Renal pelvis (tissue), 4 donors: ENCODE measurements around the gene NRL. TPM values are rescaled to one million over a fixed set of nuclear protein-coding genes. Genes with fewer than 3 reads are reported as not detected.
"Not testable (repeated sequence)": the region's sequence is repeated elsewhere in the genome, so short reads cannot be mapped to it uniquely, and the experiment has no call there.

Experiments
- DNase-seq: peaks from one replicate; pipeline ENCODE4 v3.0.0-alpha.2; 2013
- polyA plus RNA-seq, 3 donors: library from polyadenylated mRNA; unstranded; fragments of 120-200 nt; gene quantifications; one replicate each; pipeline ENCODE4 v1.2.1, GENCODE V29; 2013; ENCODE audit not compliant: insufficient read length in 3 of 3

Gene NRL
- polyA plus RNA-seq, 3 donors = 2.7 to 3.2 (median 2.9) TPM

DNA sequence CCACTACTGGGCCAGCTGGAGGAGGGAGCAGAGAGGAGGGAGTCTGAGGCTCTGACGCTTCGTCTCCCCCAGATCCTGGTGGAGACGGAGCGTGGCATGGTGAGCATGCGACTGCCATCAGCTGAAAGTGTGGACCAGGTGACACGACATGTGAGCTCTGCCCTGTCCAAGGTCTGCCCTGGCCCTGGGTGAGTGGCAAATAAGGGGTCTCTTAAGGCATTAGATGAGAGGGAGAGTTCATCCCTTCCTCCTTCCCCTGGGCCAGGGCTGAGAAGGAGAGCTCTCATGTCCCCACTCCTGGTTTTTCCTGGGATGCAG is 60.5 kb downstream of the NRL start:
- DNase-seq = no peak

DNA sequence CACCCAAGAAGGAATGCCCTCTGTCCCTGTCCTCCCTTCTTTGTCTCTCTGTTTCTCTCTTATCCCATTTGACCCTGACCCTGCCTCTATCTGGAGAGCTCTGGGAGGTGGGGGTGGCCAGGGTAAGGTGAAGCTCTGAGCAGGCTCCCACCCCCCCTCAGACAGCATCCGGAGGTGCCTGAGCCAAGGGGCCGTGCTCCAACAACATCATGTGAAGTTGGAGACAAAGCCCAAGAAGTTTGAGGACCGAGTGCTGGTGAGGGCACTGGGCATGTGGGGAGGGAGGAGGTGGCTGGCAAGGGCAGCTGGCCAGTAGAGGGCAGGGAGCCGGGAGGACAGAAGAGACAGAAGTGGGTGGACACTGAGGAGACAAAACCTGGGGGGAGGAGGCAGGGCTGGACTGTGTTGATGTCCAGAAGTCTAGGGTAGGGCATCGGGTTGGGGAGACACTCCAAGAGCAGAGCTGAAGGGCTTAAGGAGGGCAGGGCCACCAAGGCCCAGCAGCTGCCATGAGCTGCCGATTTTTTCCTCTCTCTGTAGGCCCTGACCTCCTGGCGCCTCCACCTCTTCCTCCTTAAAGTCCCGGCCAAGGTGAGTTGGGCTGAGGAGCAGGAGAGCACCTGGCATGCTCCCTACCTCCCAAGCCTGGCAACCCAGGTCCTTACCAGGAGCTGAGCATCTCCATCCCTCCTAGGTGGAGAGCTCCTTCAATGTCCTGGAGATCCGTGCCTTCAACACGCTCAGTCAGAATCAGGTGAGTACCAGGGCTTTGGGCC is 61.0 kb downstream of the NRL start:
- no peak for DNase-seq

DNA sequence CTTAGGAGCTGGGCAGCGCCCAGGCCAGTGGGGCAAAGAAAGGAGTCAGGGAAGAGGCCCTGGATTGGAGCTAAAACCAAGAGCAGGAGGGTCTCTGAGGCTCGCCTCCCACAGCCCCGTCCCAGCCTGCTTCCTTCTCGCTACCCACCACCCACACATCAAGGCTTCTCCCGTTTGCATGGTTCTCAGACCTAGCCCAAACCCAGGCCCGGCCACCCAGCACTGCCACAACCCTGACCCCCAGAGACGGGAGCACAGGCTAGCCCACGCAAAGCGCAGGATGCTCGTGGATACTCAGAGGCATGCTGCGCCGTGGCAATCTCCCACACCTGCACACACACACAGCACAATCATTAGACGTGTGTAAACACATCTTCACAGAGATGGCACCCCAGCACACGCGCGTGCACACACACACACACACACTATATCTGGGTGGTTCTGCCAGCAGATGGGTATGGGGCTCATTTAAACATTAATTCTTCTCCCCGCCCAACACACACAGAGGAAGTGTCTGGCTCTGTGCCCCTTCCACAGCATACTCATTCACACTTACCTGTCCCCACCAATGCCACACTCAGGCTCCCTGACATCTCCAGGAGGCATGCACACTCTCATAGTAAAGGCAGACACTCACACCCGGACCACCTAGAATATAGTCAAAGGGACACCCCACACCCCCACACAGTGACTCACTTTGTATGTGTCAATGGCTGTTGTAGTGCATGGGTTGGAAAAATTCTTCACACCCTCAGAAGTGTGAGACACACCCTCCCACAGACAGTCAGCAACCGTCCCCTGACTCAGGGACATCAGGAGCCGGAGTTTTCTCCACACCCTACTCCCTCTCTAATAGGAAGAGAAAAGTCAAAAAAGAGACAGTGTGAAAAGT is 61.8 kb downstream of the NRL start:
- no peak for DNase-seq

DNA sequence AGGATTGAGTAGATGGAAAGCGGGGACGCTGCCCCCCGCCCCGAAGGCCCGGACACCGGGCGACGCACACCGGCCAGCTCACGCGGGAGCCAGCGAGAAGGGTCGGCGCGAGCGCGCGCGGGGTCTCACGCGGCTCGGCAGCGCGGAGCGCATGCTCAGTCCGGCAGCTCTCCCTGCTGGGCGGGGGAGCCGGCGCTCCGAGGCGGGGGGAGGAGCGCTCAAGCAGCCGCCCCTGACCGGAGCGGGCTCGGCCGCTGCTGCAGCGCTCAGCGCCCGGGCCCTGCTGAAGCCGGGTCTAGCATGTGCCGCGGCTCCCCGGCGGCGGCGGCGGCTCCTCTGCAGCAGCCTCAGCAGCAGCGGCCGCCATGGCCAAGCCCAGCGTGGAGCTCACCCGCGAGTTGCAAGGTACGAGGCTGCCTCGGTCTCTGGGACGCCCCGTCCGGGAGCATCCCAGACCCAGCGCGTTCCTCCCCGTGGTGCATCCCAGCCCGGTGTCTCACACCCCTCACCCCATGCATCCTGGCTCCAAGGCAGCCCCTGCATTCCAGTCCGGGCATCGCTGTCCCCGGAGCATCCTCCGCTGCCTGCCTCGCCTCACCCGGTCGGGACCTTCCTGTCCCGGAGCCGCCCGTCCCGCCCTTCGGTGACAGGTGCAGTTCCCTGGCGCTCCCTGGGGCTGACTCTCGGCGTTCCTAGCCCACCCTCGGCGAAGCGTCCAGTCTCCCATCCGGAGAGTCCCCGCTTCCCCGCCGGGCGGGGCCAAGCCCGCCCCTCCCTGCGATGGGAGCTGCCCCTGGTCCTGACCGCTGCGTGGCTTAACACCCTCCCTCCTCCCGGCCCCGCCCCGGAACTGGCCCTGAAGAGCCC is 62.7 kb downstream of the NRL start, which contains the start of gene CARMIL3:
TSS of gene CARMIL3 (plus strand) at position 221 of the 867 bp plus-strand sequence. CDS start at position 366, 145 bp downstream.
- peak; percentile 57 for DNase-seq

DNA sequence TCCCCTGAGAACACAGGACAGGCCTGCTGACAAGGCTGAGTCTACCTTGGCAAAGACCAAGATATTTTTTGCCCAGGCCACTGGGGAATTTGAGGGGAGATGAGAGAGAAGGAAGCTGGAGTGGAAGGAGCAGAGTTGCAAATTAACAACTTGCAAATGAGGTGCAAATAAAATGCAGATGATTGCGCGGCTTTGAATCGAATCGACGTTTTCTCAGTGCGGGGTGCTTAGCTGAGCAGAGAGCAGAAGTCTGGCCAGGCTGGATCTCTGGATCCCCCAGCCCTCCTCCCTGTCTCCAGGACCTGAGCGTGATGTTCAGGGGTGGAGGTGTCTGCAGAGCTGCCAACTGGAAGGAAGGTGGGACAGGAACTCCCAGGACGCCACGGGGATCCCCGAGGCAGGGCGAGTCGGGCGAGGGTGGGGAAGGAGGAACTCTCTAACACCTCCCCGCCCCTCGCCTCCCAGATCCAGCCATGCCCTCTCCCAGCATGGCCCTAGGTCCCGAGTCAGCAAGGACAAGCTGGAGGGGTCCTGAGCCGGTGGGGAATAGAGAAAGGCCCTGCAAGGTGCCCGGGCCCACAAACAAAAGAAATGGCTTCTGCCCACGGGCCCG is 63.5 kb downstream of the NRL start:
- DNase-seq = peak; percentile 8

DNA sequence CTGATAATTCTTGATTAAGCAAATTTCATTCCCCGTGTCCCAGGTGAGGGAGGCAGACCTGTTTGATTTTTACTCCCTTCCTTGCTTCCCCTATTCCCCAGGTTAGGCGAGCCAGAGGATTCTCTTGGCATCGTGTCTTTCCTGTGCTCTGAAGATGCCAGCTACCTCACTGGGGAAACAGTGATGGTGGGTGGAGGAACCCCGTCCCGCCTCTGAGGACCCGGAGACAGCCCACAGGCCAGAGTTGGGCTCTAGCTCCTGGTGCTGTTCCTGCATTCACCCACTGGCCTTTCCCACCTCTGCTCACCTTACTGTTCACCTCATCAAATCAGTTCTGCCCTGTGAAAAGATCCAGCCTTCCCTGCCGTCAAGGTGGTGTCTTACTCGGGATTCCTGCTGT is 64.0 kb downstream of the NRL start:
- DNase-seq = not testable (repeated sequence)

DNA sequence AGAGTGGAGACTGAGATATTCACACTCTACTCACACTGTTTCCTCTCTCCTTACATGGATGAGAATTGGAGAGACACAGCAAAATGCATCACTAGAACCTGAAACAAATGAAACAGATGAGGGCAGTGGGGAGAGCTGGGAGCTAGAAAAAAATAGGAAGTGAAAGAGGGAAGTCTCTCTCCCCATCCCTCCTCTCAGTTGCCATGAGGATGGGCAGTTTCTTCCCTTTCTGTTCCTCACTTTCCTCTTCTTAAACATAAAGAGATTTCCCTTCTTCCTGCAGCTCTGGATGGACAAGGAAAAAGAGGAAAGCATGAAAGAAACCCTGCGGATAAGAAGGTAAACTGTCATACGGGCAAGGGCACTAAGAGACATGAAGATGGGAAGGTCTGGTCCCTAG is 65.7 kb downstream of the NRL start:
- DNase-seq = not testable (repeated sequence)

DNA sequence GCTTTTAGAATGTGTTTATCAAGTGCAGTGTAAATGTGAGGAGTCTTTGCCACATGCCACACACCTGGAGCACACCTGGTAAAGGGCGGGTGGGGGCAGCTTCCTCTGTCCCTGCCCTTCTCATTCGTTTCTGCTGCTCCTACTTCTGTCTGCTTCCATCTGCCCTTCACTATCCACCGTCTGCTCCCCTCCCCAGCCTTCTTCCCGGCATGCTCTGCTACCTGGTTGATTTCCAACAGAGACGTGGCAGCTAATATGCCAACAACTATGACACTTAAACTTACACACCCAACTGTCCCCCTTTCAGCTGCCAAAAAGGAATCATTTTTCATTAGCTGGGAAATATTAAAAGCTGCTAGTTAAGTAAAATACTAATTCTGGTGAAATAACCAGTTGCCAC is 72.0 kb downstream of the NRL start:
- no peak for DNase-seq

DNA sequence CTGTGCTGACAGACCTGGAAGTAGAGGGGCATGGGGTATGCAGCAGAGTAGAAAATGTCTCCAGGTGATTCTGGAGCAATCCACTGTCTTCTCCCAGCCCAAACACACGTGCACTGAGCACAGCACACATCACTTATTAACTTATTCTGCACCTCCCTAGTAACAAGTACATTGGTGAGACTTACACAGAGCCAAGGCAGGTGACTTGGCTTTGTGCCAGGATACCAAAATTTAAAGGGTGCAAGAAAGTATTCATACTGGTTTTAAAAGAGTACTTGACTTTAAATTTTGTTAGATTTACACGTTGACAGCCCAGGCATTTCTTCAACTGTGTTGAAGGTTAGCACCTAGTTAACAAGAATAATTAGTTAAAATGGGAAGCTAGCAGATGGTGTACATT is 74.1 kb downstream of the NRL start:
- DNase-seq = no peak

DNA sequence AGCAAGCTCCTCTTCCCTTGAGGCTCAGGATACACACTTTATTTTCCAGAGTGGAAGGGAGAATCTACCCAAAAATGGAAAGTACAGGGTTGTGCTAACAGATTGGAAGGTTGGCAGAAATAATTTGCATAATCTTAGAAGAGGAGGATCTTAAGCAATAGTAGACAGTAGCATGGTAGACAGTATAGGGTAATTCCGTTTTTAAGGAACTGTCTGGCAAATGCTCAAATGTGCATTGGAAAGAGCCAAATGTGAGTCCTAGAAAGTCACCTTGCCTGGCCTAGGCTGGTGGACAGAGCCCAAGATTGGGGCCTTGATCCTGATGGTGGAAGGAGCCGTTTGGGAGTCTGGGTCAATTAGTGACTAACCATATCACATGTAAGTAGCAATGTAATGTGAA is 76.1 kb downstream of the NRL start:
- no peak for DNase-seq

DNA sequence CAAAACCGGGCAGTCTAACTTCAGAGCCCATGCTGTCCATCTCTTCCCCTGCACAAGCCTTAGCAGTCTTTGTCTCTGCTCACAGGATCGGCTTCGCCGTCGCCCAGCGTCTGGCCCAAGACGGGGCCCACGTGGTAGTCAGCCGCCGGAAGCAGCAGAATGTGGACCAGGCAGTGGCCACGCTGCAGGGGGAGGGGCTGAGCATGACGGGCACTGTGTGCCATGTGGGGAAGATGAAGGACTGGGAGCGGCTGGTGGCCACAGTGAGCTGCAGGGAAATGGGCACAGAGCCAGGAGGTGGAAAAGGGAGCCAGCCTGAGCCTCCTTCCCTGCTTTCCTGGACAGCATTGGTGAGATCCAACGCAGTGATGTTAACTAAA is 77.1 kb downstream of the NRL start:
- no peak for DNase-seq

DNA sequence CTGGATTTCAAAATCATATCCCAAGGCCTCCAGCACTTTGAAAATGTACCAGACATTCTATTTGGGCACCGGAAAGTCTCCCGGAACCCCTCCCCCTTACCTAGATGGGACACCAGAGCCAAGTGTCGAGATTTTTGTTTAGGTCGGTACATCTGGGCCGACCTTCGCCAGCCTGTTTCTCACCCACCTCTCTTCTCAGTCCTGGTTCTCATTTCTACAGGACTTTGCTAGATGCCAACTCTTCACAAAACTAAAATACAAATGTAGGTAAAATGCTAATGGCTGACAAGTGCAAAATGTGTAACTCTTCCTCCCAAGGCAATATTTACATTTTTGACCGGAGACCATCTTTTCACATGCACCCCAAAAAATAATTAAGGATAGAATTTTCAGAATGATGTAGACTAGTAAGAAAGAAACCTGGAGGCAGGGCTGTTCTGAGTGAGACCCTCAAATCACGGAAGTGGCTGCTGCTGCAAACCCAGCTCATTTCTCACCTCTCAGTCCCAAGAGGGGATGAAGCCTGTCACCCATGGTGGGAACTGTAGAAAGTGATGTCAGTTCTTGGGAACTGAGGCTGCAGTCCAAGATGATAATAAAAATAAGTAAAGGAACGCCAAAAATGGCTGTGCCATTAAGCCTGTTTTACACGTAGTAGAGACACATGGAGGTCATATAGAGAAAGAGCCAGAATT is 77.6 kb downstream of the NRL start:
- DNase-seq = not testable (repeated sequence)

DNA sequence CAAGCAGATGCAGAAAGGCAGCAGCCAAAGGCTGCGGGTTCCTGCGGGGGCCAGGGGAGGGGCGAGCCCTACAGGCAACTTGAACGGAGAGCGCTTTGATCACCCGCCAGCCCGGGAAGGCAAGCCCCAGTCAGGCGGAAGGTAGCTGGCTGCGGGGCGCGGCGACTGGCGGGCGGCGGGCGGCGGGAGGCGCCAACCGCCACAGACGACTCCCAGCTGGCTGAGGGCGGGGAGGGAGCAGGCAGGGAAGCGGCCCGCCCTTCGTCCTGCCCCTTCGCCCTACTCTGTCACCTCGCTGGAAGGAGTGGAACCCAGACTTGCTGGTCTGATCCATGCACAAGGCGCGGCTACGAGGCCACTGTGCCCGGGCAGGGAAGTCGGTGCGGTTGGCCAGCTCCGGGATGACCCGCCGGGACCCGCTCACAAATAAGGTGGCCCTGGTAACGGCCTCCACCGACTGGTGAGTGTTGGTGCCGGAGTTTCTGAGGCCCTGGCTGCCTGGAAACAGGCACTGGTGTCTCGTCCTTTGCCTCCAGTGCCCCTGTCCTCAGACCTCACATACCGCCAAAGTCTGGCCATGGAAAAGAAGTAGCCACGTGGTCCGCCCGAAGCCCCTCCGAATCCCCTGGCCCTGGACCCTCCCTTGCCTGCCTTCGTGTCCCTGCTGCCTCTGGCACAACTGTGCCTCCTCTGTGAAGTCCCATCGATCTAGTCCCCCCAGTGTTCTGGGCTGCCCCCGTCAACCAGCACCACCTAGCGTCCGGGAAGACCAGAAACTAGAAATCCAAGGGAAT is 78.4 kb downstream of the NRL start:
- peak; percentile 75 for DNase-seq

DNA sequence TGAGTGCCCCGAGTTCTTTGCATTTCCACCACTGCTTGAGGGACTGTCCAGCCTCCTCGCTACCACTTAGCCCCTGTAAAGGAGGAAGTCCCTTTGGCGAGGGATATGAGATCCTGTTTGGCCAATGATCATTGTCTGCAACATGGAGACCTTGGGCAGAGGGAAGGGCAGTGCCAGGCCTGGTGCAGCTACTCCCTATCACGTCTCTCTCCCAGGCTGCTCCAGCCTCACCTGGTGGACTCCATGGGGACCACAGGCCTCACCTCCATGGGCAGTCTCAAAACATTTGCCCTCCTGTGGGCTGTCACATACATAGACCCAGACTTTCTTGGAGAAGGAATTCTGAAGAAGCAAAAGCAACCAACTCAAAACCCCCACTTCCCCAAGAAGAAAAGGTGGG is 79.0 kb downstream of the NRL start:
- not testable (repeated sequence) for DNase-seq

DNA sequence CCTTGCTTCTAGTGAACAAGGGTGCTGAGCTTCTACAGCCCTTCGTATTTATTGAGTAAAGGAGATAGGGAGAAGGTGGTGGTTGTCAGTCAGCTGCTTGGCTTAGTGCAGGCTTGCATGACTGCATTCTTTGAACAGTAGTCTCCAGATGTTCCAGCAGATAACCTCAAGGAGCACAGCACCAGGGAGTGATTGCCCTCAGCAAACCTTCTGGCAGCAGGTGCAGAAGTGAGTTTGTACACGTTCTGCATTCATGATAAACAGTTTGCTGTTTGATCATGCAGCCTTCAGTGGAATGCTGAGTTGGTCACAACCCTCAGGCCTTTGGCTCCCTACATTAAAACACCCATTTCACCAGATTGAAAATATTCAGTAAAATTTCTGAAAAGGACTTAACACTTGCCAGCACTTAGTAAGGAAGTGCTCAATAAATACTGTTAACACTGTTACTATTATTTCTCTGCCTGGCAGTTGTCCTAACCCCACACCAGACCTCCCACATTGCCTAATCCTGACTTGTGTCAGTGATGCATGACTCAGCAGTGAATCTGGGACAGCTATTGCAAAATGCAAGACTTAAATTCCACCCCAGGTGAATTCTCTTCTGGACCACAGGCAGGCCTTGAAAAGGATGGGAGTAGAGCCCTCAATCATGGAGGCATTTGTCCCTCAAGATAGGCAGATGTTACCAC is 81.9 kb downstream of the NRL start:
- DNase-seq = no peak

DNA sequence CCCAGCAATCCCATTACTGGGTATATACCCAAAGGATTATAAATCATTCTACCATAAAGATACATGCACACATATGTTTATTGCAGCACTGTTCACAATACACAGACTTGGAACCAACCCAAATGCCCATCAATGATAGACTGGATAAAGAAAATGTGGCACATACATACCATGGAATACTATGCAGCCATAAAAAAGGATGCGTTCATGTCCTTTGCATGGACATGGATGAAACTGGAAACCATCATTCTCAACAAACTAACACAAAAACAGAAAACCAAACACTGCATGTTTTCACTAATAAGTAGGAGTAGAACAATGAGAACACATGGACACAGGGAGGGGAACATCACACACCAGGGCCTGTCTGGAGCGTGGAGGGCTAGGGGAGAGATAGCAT is 83.4 kb downstream of the NRL start:
- not testable (repeated sequence) for DNase-seq

DNA sequence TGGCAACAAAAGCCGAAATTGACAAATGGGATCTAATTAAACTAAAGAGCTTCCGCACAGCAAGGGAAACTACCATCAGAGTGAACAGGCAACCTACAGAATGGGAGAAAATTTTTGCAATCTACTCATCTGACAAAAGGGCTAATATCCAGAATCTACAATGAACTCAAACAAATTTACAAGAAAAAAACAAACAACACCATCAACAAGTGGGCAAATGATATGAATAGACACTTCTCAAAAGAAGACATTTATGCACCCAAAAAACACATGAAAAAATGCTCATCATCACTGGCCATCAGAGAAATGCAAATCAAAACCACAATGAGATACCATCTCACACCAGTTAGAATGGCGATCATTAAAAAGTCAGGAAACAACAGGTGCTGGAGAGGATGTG is 85.1 kb downstream of the NRL start:
- not testable (repeated sequence) for DNase-seq
